NCI-H1417 (cell line): ENCODE measurements around the gene ETS1.

ENCODE experiments used
- DNase-seq, 3 experiments: peaks; one replicate each; lab custom pipeline; 2025; lab: John Stamatoyannopoulos, UW

ETS1 gene

GRCh38 chr11:128501632-128502549, 85.5 kb downstream of the ETS1 start:
- no peak for DNase-seq

- no peak for DNase-seq
These were observed 86.3 kb downstream of the ETS1 start for GRCh38 chr11:128501008-128501407.

- DNase-seq: no peak
These were observed 86.9 kb downstream of the ETS1 start for GRCh38 chr11:128500493-128500892.

- no peak for DNase-seq
These were observed 87.6 kb downstream of the ETS1 start for GRCh38 chr11:128499613-128500253.

GRCh38 chr11:128498721-128499245, 88.6 kb downstream of the ETS1 start:
- peak in 1 of 3 experiments; percentile 57 for DNase-seq

- no peak for DNase-seq
These were observed 89.6 kb downstream of the ETS1 start for GRCh38 chr11:128497776-128498095.

GRCh38 chr11:128497061-128497775, 90.1 kb downstream of the ETS1 start:
- no peak for DNase-seq

- no peak for DNase-seq
These were observed 90.7 kb downstream of the ETS1 start for GRCh38 chr11:128496692-128497060.

GRCh38 chr11:128496249-128496648, 91.1 kb downstream of the ETS1 start:
- DNase-seq: no peak

- no peak for DNase-seq
These were observed 92.7 kb downstream of the ETS1 start for GRCh38 chr11:128494418-128495332.

- no peak for DNase-seq
These were observed 93.8 kb downstream of the ETS1 start for GRCh38 chr11:128493570-128493965.

- DNase-seq: peak in 1 of 3 experiments; percentile 37
These were observed 94.3 kb downstream of the ETS1 start for GRCh38 chr11:128492903-128493569.

- DNase-seq: peak in 1 of 3 experiments; percentile 33
These were observed 94.9 kb downstream of the ETS1 start for GRCh38 chr11:128492461-128492860.

GRCh38 chr11:128491195-128491936, 96.0 kb downstream of the ETS1 start:
- no peak for DNase-seq

- DNase-seq: no peak
These were observed 97.3 kb downstream of the ETS1 start for GRCh38 chr11:128490092-128490491.

GRCh38 chr11:128488471-128488870, 98.9 kb downstream of the ETS1 start:
- no peak for DNase-seq

- no peak for DNase-seq
These were observed 99.4 kb downstream of the ETS1 start for GRCh38 chr11:128487978-128488377.

- no peak for DNase-seq
These were observed 103.2 kb downstream of the ETS1 start for GRCh38 chr11:128484172-128484571.

GRCh38 chr11:128483211-128483788, 104.1 kb downstream of the ETS1 start:
- no peak for DNase-seq
